Epithelial cell of esophagus (primary cell): ENCODE results near the gene NLK.
"Not testable (repeated sequence)": the region's sequence is repeated elsewhere in the genome, so short reads cannot be mapped to it uniquely, and the experiment has no call there.

Source experiments
- DNase-seq: peaks from one replicate; pipeline ENCODE4 v3.0.0; 2010; ENCODE audit warnings: low read depth
- H3K4me3 ChIP-seq: 2 replicates; pipeline ENCODE4 v1.5.1; 2011; ENCODE audit warnings: mild to moderate bottlenecking, low read length, control low read depth
- CTCF ChIP-seq: IDR thresholded peaks from 2 replicates; pipeline ENCODE4 v1.5.1; 2011; ENCODE audit warnings: low read depth, mild to moderate bottlenecking, low read length, control low read depth, inconsistent platforms; ENCODE audit not compliant: insufficient read depth; ENCODE audit errors: missing control alignments

NLK gene

GRCh38 chr17:28144019-28144418 lies 101.5 kb downstream of the NLK start:
- no peak for TF ChIP-seq CTCF
- no peak overlapping the region for H3K4me3 ChIP-seq
- DNase-seq: no peak

GRCh38 chr17:28145348-28145747 lies 102.9 kb downstream of the NLK start:
- TF ChIP-seq CTCF: no peak
- no peak overlapping the region for H3K4me3 ChIP-seq
- no peak for DNase-seq

- no peak for DNase-seq
- H3K4me3 ChIP-seq: no peak overlapping the region
- no peak for TF ChIP-seq CTCF
Measured at GRCh38 chr17:28147017-28147416, 104.5 kb downstream of the NLK start.

GRCh38 chr17:28151001-28151400 lies 108.5 kb downstream of the NLK start:
- no peak for TF ChIP-seq CTCF
- no peak overlapping the region for H3K4me3 ChIP-seq
- no peak for DNase-seq

GRCh38 chr17:28154214-28154613 lies 111.7 kb downstream of the NLK start:
- TF ChIP-seq CTCF: no peak
- H3K4me3 ChIP-seq: no peak overlapping the region
- no peak for DNase-seq

GRCh38 chr17:28155405-28155804 lies 112.9 kb downstream of the NLK start:
- DNase-seq: not testable (repeated sequence)

GRCh38 chr17:28159004-28159403 lies 116.5 kb downstream of the NLK start:
- no peak overlapping the region for H3K4me3 ChIP-seq
- no peak for DNase-seq
- no peak for TF ChIP-seq CTCF

More at GRCh38 chr17:28155405-28155804, 112.9 kb downstream of the NLK start:
- H3K4me3 ChIP-seq: not testable (repeated sequence)

GRCh38 chr17:28159924-28160323 lies 117.4 kb downstream of the NLK start:
- DNase-seq: no peak
- H3K4me3 ChIP-seq: no peak overlapping the region
- no peak for TF ChIP-seq CTCF
